ENCODE measurements around the gene MAPK10. TPM values are rescaled to one million over a fixed set of nuclear protein-coding genes. Genes with fewer than 3 reads are reported as not detected.

The MAPK10 gene
- polyA plus RNA-seq, 2 donors: 1.4 to 1.5 TPM

- H3K27me3 ChIP-seq (ENCODE audit: control insufficient read depth in 1 of 2, insufficient read depth in 2 of 2, low read length in 2 of 2): no peaks in the 10 kb centered on the region
- 79 to 85% methylated on average over 4 of the region's 4 CpGs for WGBS, 2 donors
Observed at GRCh38 chr4:86381431-86381830, 21.6 kb upstream of the MAPK10 start.

GRCh38 chr4:86380181-86380724 lies 20.4 kb upstream of the MAPK10 start:
- Histone ChIP-seq H3K27me3 (ENCODE audit: control insufficient read depth in 1 of 2, insufficient read depth in 2 of 2, low read length in 2 of 2) (no peaks in the 10 kb centered on the region), H3K9me3 (ENCODE audit: control insufficient read depth in 2 of 2, insufficient read depth in 1 of 2, low read depth in 1 of 2, low read length in 1 of 2) (no peaks in the 10 kb centered on the region), H3K36me3 (ENCODE audit: control insufficient read depth in 2 of 2, insufficient read depth in 2 of 2, low read length in 1 of 2) (no peaks in the 10 kb centered on the region), H3K27ac (ENCODE audit: low read depth in 2 of 2, low read length in 1 of 2) (no peak overlapping the region), H3K4me1 (ENCODE audit: control insufficient read depth in 2 of 2, insufficient read depth in 2 of 2, low read length in 1 of 2) (peaks cover 0 to 1% of the 10 kb centered on the region in 2 donors), H3K4me3 (ENCODE audit: low read depth in 1 of 2, low read length in 2 of 2) (no peak overlapping the region)

More at GRCh38 chr4:86381431-86381830, 21.6 kb upstream of the MAPK10 start:
- Histone ChIP-seq H3K9me3 (ENCODE audit: control insufficient read depth in 2 of 2, insufficient read depth in 1 of 2, low read depth in 1 of 2, low read length in 1 of 2) (no peaks in the 10 kb centered on the region), H3K27ac (ENCODE audit: low read depth in 2 of 2, low read length in 1 of 2) (no peak overlapping the region), H3K4me1 (ENCODE audit: control insufficient read depth in 2 of 2, insufficient read depth in 2 of 2, low read length in 1 of 2) (peaks cover 0 to 1% of the 10 kb centered on the region in 2 donors), H3K4me3 (ENCODE audit: low read depth in 1 of 2, low read length in 2 of 2) (no peak overlapping the region), H3K36me3 (ENCODE audit: control insufficient read depth in 2 of 2, insufficient read depth in 2 of 2, low read length in 1 of 2) (no peaks in the 10 kb centered on the region)

GRCh38 chr4:86376850-86377249 lies 17.0 kb upstream of the MAPK10 start:
- Histone ChIP-seq H3K36me3 (ENCODE audit: control insufficient read depth in 2 of 2, insufficient read depth in 2 of 2, low read length in 1 of 2) (no peaks in the 10 kb centered on the region), H3K27ac (ENCODE audit: low read depth in 2 of 2, low read length in 1 of 2) (no peak overlapping the region), H3K9me3 (ENCODE audit: control insufficient read depth in 2 of 2, insufficient read depth in 1 of 2, low read depth in 1 of 2, low read length in 1 of 2) (no peaks in the 10 kb centered on the region), H3K4me1 (ENCODE audit: control insufficient read depth in 2 of 2, insufficient read depth in 2 of 2, low read length in 1 of 2) (no peaks in the 10 kb centered on the region), H3K27me3 (ENCODE audit: control insufficient read depth in 1 of 2, insufficient read depth in 2 of 2, low read length in 2 of 2) (no peaks in the 10 kb centered on the region), H3K4me3 (ENCODE audit: low read depth in 1 of 2, low read length in 2 of 2) (no peak overlapping the region)
- 30 to 47% methylated on average over 1 of the region's 1 CpG for WGBS, 2 donors

GRCh38 chr4:86368433-86368832 lies 8.6 kb upstream of the MAPK10 start:
- no peak overlapping the region for H3K4me3 ChIP-seq (ENCODE audit: low read depth in 1 of 2, low read length in 2 of 2)
- no peaks in the 10 kb centered on the region for H3K9me3 ChIP-seq (ENCODE audit: control insufficient read depth in 2 of 2, insufficient read depth in 1 of 2, low read depth in 1 of 2, low read length in 1 of 2)
- H3K4me1 ChIP-seq (ENCODE audit: control insufficient read depth in 2 of 2, insufficient read depth in 2 of 2, low read length in 1 of 2): no peaks in the 10 kb centered on the region
- no peaks in the 10 kb centered on the region for H3K36me3 ChIP-seq (ENCODE audit: control insufficient read depth in 2 of 2, insufficient read depth in 2 of 2, low read length in 1 of 2)
- no peaks in the 10 kb centered on the region for H3K27me3 ChIP-seq (ENCODE audit: control insufficient read depth in 1 of 2, insufficient read depth in 2 of 2, low read length in 2 of 2)
- WGBS, 2 donors: 69 to 83% methylated on average over 4 of the region's 4 CpGs
- H3K27ac ChIP-seq (ENCODE audit: low read depth in 2 of 2, low read length in 1 of 2): no peak overlapping the region

- no peak overlapping the region for H3K27ac ChIP-seq (ENCODE audit: low read depth in 2 of 2, low read length in 1 of 2)
- no peaks in the 10 kb centered on the region for H3K9me3 ChIP-seq (ENCODE audit: control insufficient read depth in 2 of 2, insufficient read depth in 1 of 2, low read depth in 1 of 2, low read length in 1 of 2)
- H3K4me3 ChIP-seq (ENCODE audit: low read depth in 1 of 2, low read length in 2 of 2): no peak overlapping the region
- no peaks in the 10 kb centered on the region for H3K36me3 ChIP-seq (ENCODE audit: control insufficient read depth in 2 of 2, insufficient read depth in 2 of 2, low read length in 1 of 2)
- no peaks in the 10 kb centered on the region for H3K27me3 ChIP-seq (ENCODE audit: control insufficient read depth in 1 of 2, insufficient read depth in 2 of 2, low read length in 2 of 2)
- no peaks in the 10 kb centered on the region for H3K4me1 ChIP-seq (ENCODE audit: control insufficient read depth in 2 of 2, insufficient read depth in 2 of 2, low read length in 1 of 2)
- WGBS, 2 donors: 29 to 51% methylated on average over 1 of the region's 1 CpG
Observed at GRCh38 chr4:86367577-86367976, 7.7 kb upstream of the MAPK10 start.

GRCh38 chr4:86366920-86367319 lies 7.1 kb upstream of the MAPK10 start:
- H3K27ac ChIP-seq (ENCODE audit: low read depth in 2 of 2, low read length in 1 of 2): no peak overlapping the region
- no peaks in the 10 kb centered on the region for H3K36me3 ChIP-seq (ENCODE audit: control insufficient read depth in 2 of 2, insufficient read depth in 2 of 2, low read length in 1 of 2)
- no peaks in the 10 kb centered on the region for H3K4me1 ChIP-seq (ENCODE audit: control insufficient read depth in 2 of 2, insufficient read depth in 2 of 2, low read length in 1 of 2)
- WGBS, 2 donors: 79 to 95% methylated on average over 1 of the region's 1 CpG
- no peaks in the 10 kb centered on the region for H3K9me3 ChIP-seq (ENCODE audit: control insufficient read depth in 2 of 2, insufficient read depth in 1 of 2, low read depth in 1 of 2, low read length in 1 of 2)
- no peaks in the 10 kb centered on the region for H3K27me3 ChIP-seq (ENCODE audit: control insufficient read depth in 1 of 2, insufficient read depth in 2 of 2, low read length in 2 of 2)
- no peak overlapping the region for H3K4me3 ChIP-seq (ENCODE audit: low read depth in 1 of 2, low read length in 2 of 2)

- H3K4me1 ChIP-seq (ENCODE audit: control insufficient read depth in 2 of 2, insufficient read depth in 2 of 2, low read length in 1 of 2): peaks cover 0 to 4% of the 10 kb centered on the region in 2 donors
- H3K27me3 ChIP-seq (ENCODE audit: control insufficient read depth in 1 of 2, insufficient read depth in 2 of 2, low read length in 2 of 2): peaks cover 0 to 3% of the 10 kb centered on the region in 2 donors
- no peak overlapping the region for H3K4me3 ChIP-seq (ENCODE audit: low read depth in 1 of 2, low read length in 2 of 2)
- H3K36me3 ChIP-seq (ENCODE audit: control insufficient read depth in 2 of 2, insufficient read depth in 2 of 2, low read length in 1 of 2): no peaks in the 10 kb centered on the region
- no peak overlapping the region for H3K27ac ChIP-seq (ENCODE audit: low read depth in 2 of 2, low read length in 1 of 2)
- no peaks in the 10 kb centered on the region for H3K9me3 ChIP-seq (ENCODE audit: control insufficient read depth in 2 of 2, insufficient read depth in 1 of 2, low read depth in 1 of 2, low read length in 1 of 2)
Observed at GRCh38 chr4:86362510-86362909, 2.7 kb upstream of the MAPK10 start.

GRCh38 chr4:86358257-86358656 lies 1.6 kb downstream of the MAPK10 start:
- H3K27me3 ChIP-seq (ENCODE audit: control insufficient read depth in 1 of 2, insufficient read depth in 2 of 2, low read length in 2 of 2): peaks cover 0 to 3% of the 10 kb centered on the region in 2 donors
- H3K9me3 ChIP-seq (ENCODE audit: control insufficient read depth in 2 of 2, insufficient read depth in 1 of 2, low read depth in 1 of 2, low read length in 1 of 2): no peaks in the 10 kb centered on the region
- WGBS, 2 donors: 83% methylated on average over 3 of the region's 3 CpGs

GRCh38 chr4:86357608-86358007 lies 2.2 kb downstream of the MAPK10 start:
- 20 to 38% methylated on average over 1 of the region's 1 CpG for WGBS, 2 donors
- Histone ChIP-seq H3K4me1 (ENCODE audit: control insufficient read depth in 2 of 2, insufficient read depth in 2 of 2, low read length in 1 of 2) (peaks cover 0 to 4% of the 10 kb centered on the region in 2 donors), H3K27me3 (ENCODE audit: control insufficient read depth in 1 of 2, insufficient read depth in 2 of 2, low read length in 2 of 2) (peaks cover 0 to 3% of the 10 kb centered on the region in 2 donors), H3K27ac (ENCODE audit: low read depth in 2 of 2, low read length in 1 of 2) (no peak overlapping the region), H3K4me3 (ENCODE audit: low read depth in 1 of 2, low read length in 2 of 2) (no peak overlapping the region), H3K9me3 (ENCODE audit: control insufficient read depth in 2 of 2, insufficient read depth in 1 of 2, low read depth in 1 of 2, low read length in 1 of 2) (no peaks in the 10 kb centered on the region), H3K36me3 (ENCODE audit: control insufficient read depth in 2 of 2, insufficient read depth in 2 of 2, low read length in 1 of 2) (no peaks in the 10 kb centered on the region)

More at GRCh38 chr4:86358257-86358656, 1.6 kb downstream of the MAPK10 start:
- Histone ChIP-seq H3K36me3 (ENCODE audit: control insufficient read depth in 2 of 2, insufficient read depth in 2 of 2, low read length in 1 of 2) (no peaks in the 10 kb centered on the region), H3K4me1 (ENCODE audit: control insufficient read depth in 2 of 2, insufficient read depth in 2 of 2, low read length in 1 of 2) (peaks cover 0 to 4% of the 10 kb centered on the region in 2 donors), H3K27ac (ENCODE audit: low read depth in 2 of 2, low read length in 1 of 2) (no peak overlapping the region), H3K4me3 (ENCODE audit: low read depth in 1 of 2, low read length in 2 of 2) (no peak overlapping the region)

GRCh38 chr4:86356425-86357210 lies 3.2 kb downstream of the MAPK10 start:
- Histone ChIP-seq H3K4me3 (ENCODE audit: low read depth in 1 of 2, low read length in 2 of 2) (no peak overlapping the region), H3K36me3 (ENCODE audit: control insufficient read depth in 2 of 2, insufficient read depth in 2 of 2, low read length in 1 of 2) (no peaks in the 10 kb centered on the region), H3K4me1 (ENCODE audit: control insufficient read depth in 2 of 2, insufficient read depth in 2 of 2, low read length in 1 of 2) (peaks cover 0 to 4% of the 10 kb centered on the region in 2 donors), H3K9me3 (ENCODE audit: control insufficient read depth in 2 of 2, insufficient read depth in 1 of 2, low read depth in 1 of 2, low read length in 1 of 2) (no peaks in the 10 kb centered on the region), H3K27me3 (ENCODE audit: control insufficient read depth in 1 of 2, insufficient read depth in 2 of 2, low read length in 2 of 2) (peaks cover 0 to 3% of the 10 kb centered on the region in 2 donors), H3K27ac (ENCODE audit: low read depth in 2 of 2, low read length in 1 of 2) (no peak overlapping the region)
- 80 to 83% methylated on average over 4 of the region's 4 CpGs for WGBS, 2 donors
